ENCODE measurements around the gene OR2S2.

OR2S2 gene

DNA sequence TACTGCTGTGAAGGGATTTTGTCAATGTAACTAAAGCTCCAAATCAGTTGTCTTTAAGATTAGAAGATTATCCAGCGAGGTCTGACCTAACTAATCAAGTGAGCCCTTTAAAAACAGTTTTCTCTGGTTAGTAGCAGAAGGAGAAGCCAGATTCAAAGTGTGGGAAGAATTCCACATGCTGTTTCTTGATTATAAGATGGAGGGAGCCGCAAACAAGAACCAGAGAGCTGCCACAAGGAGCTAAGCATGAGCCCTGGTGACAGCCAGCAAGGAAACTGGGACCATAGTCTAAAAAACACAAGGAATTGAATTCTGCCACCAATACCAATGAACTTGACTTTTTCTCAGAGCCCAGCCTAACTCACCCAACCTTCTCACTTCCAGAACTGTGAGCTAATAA, 37.0 kb upstream of the OR2S2 start:
- TF ChIP-seq, protein P1, sequence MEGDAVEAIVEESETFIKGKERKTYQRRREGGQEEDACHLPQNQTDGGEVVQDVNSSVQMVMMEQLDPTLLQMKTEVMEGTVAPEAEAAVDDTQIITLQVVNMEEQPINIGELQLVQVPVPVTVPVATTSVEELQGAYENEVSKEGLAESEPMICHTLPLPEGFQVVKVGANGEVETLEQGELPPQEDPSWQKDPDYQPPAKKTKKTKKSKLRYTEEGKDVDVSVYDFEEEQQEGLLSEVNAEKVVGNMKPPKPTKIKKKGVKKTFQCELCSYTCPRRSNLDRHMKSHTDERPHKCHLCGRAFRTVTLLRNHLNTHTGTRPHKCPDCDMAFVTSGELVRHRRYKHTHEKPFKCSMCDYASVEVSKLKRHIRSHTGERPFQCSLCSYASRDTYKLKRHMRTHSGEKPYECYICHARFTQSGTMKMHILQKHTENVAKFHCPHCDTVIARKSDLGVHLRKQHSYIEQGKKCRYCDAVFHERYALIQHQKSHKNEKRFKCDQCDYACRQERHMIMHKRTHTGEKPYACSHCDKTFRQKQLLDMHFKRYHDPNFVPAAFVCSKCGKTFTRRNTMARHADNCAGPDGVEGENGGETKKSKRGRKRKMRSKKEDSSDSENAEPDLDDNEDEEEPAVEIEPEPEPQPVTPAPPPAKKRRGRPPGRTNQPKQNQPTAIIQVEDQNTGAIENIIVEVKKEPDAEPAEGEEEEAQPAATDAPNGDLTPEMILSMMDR (conservative IDR thresholded peaks at IDR 0.05): no peak
- TF ChIP-seq ZFX (IDR thresholded peaks at IDR 0.05): no peak
- H3K27ac ChIP-seq: no peak overlapping the region

DNA sequence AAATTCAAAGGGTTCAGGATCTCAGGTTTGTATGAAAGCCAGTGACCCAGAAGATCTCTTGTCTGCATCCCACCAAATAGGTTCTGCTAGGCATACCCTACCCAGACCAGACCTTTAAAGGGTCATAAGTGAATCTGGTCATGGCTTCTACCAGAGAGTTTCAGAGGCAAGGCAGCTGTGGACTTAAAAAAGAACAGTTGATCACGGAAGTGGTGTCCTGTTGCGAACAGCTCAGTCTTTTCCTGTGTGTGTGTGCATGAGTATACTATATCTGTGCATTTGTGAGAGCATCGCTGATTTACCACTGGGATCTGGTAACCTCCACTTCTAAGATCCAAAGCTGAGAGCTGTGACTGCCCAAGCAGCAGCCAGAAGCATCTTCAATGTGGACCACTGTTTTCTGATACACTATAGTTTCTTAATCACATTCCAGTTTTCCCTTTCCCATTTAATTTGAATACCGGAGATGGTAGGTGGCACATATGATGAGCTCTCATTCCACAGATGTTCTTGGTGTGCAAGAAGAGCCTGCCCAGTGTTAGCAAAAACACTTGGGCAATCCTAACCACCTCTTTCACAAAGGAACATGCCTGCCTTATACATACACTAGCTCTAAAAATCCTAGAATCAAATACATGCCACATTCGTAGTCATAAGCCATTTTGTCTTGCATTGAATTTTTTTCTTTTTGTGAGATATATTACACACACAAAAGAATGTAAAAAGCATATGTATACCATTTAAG, 36.2 kb upstream of the OR2S2 start:
- TF ChIP-seq ZFX (IDR thresholded peaks at IDR 0.05): no peak
- TF ChIP-seq, protein P1 (conservative IDR thresholded peaks at IDR 0.05): no peak

DNA sequence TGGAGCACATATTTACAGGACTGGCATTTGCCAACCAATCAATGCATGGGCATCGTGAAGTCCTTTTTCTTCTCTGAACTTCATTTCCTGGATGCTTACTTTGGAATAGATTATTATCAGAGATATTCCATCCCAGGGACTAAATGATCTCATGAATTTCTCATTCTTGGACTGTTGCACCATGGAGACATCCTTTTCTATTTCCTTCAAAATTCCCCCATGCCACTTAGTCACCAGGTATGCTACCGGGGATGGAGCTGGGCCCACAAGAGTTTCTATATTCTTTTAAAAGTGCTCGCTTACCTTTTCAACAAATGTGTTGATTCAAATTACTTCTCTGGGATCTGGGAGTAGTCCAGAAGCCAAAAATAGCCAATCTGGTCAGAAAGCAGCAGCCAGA, 35.2 kb upstream of the OR2S2 start:
- peak overlapping the region; percentile 45; the same call in 1 of the 2 replicates for H3K27ac ChIP-seq

More for the DNA sequence above, 36.2 kb upstream of the OR2S2 start:
- H3K27ac ChIP-seq: peak overlapping the region; percentile 7; the same call in 1 of the 2 replicates

DNA sequence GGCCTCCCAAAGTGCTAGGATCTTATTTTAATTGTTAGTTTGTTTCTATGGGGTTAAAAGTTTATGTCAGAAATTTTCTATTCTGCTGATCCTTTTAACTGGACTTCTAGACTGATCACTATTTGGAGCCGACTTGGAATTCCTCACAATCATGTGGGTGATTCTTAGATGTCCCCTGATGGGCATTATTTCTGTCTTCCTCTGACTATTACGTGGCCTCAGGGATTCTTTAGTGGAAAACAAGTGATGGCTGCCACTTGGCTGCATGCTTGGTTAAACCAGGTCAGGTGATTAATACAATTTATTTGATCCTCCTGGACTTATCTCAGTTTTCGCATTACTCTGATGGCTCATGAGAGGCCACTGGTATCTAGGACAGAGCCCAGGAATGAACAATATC, 32.2 kb upstream of the OR2S2 start:
- no peak for TF ChIP-seq ZFX (IDR thresholded peaks at IDR 0.05)
- TF ChIP-seq, protein P1 (conservative IDR thresholded peaks at IDR 0.05): no peak
- no peak overlapping the region for H3K27ac ChIP-seq

DNA sequence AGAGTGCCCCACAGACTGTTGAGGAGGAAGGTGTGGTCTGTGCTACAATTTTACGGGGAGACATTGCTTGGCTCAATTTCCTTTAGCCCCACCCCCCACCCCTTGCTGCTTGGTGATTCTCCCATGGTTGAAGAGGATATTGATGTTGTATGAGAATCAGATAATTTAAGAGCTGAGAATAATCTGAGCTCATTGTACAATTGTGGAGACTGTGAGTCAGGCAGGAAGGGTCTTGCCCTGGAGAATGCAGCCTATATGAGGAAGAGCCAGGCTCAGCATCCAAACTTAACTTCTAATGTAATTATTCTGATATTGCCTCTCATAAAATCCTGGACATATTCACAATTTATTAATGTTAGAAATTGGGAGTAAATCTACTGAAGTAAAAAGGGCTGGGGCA, 26.1 kb upstream of the OR2S2 start:
- no peak for TF ChIP-seq ZFX (IDR thresholded peaks at IDR 0.05)
- TF ChIP-seq, protein P1 (conservative IDR thresholded peaks at IDR 0.05): no peak
- no peak overlapping the region for H3K27ac ChIP-seq

DNA sequence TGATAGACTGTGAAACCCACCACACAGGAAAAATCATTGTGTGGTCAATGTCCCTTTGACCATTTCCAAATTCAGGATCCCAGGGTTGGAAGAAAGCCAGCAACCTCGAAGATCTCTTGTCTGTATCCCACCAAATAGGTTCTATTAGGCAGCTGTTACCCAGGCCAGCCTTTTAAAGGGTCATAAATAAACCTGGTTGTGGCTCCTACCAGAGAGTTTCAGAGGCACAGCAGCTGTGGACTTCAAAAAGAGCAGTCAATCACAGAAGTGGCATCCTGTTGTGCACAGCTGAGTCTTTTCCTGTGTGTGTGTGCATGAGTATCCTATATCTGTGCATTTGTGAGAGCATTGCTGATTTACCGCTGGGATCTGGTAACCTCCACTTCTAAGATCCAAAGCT, 23.7 kb upstream of the OR2S2 start:
- H3K27ac ChIP-seq: no peak overlapping the region
- TF ChIP-seq, protein P1 (conservative IDR thresholded peaks at IDR 0.05): no peak
- no peak for TF ChIP-seq ZFX (IDR thresholded peaks at IDR 0.05)

DNA sequence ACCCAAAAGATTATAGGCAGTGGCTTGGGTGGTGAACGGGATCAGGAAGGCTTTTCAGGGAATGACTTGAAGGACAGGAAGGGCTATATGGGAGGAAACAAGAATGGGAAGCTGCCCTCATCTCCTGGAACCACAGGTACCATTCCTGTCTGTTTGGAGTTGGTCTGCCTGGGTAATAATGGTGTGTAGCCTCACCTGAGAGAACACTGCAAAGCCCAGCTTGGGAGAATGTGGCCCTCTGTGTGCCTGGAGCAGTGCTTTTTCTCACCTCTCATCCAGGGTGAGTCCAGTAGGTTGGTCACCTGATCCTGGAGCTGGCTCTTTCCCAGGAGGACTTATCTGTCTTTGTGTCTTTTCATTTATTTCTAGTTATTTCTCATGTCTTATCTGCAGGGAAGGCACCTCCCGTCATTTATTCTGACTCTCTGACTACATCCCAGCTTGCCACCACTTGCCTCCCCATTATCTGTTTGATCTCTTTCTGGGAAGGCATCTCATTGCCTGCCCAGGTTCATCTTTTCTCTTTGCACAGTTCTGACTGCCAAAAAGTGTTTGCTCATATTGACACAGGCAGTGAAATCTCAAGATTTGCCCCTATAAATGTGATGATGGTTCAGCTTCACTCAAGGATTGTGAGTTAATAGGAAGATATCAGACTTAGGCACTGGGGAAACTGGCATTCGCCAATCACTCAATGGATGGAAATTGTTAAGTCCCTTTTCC, 22.5 kb upstream of the OR2S2 start:
- H3K27ac ChIP-seq: peak overlapping the region; percentile 13; the same call in 1 of the 2 replicates
- no peak for TF ChIP-seq ZFX (IDR thresholded peaks at IDR 0.05)
- TF ChIP-seq, protein P1 (conservative IDR thresholded peaks at IDR 0.05): no peak
